ENCODE measurements around the gene CACYBP.
"Not testable (repeated sequence)": the region's sequence is repeated elsewhere in the genome, so short reads cannot be mapped to it uniquely, and the experiment has no call there.

Gene CACYBP

DNA sequence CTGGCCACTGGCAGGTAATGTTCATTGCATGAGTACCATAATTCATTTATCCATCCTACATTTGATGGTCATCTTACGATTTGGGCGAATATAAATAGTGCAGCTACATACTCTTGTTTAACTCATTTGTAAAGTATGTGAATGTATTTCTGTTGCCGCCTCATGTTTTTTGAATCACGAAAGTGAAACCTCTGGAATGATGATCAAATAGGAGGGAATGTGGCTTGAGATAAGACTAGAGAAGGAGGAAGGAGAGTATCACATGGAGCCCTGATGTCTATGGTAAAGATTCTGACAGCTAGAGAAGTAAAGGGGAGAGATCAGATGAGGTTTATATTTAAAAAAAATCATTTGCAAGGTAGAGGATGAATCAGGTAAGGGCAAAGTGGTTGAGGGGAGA, 15.5 kb downstream of the CACYBP start:
- DNase-seq, result no peak

DNA sequence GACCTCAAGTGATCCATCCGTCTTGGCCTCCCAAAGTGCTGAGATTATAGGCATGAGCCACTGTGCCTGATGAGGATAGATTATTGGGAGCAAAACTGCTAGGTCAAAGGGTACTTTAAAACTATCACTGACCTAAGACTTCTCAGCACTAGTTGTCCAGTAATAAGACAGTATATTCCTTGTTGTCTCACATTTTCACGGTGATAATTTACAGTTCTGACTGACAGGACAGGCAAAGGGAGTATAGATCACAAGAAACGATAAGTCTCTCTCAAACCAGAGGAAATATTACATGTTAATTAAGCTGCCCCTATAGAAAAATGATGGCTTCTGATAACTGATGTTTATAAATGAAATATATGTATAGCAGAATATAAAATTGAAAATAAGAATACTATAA, 19.8 kb downstream of the CACYBP start:
- no peak for DNase-seq

DNA sequence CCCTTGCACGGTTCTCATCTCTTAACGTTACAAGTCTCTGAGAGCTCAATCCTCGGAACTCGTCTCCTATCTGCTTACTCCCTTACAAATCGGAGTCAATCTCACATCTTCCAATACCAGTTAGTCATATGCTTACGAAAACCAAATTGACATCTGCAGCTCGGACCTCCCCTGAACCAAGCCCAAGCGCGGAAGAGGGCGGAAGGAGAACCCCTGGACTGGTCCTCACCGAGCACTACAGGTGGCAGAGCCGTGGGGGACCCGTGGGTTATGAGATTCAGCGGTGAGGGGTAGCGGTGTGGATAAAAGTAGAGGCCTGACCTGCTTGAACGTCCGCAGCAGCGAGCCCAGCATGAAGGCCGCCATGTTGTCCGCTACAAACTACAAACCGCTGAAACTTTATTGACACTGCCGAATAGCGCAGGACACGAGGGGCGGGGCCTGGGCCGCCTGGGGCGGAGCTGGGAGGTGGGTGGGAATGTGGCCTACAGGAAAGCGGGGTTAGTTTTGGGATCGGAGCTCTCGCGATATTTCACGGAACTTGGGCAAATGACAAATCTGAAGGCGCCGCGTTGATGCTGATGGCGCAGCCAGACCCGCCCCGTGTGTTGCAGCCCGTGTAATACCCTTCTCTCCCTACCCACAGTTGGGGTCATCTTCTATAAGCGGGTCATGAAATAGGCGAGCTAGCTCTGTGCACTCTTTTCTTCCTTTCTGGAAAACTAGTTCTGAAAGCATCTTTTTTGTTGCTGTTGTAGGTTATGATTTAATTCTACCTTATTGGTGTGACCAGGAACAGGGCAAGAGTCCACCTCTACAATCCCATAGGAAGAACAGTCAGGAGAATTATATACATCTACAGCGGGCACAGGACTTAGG, 23.5 kb downstream of the CACYBP start, which contains the start of gene MRPS14:
Gene MRPS14, minus strand, starts transcription at position 383 of the 879 bp plus-strand sequence. Its CDS starts 17 bp downstream, at position 366.
- peak; percentile 99 for DNase-seq

DNA sequence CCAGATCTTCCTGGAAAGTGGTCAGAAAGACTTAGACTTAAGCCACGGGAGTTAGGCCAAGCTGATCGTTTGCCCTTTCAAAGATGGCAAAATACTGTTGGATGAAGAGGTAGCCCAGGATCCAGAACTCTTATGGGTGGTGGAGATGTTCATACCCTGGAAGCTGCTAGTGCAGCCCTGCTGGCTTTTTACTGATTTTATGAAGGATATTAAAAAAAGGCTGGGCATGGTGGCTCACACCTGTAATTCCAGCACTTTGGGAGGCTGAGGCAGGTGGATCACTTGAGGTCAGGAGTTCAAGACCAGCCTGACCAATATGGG, 24.1 kb downstream of the CACYBP start:
- peak; percentile 13 for DNase-seq

DNA sequence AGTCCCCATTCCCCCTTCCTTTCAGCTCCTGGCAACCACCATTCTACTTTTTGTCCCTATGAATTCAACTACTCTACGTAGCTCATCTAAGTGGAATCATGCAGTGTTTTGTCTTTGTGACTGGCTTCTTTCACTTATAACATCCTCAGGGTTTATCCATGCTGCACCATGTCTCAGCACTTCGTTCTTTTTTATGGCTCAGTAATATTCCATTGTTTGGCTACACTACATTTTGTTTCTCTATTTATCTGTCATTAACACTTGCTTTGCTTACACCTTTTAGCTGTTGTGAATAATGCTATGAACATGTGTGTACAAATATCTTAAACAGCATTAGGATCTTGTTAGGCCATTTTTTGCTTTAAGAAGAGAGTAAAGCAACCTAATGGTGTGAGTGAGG, 25.0 kb downstream of the CACYBP start:
- no peak for DNase-seq

DNA sequence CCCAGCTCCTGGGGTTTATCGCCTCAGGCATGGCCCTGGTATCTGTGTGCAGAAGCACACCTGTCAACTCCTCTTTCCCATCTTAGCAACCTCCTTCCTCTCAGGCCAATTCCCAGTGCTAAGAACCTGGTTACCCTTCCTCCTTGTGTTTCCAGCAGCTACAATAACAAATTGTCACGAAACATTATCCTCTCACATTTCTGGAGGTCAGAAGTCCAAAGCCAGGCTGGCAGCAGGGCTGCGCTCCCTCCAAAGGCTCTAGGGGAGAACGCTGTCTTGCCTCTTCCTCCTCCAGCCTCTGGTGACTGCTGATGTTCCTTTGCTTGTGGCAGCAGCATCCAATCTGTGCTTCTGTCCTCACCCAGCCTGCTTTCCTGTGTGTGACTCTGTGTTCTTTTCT, 34.2 kb downstream of the CACYBP start:
- DNase-seq, result no peak

DNA sequence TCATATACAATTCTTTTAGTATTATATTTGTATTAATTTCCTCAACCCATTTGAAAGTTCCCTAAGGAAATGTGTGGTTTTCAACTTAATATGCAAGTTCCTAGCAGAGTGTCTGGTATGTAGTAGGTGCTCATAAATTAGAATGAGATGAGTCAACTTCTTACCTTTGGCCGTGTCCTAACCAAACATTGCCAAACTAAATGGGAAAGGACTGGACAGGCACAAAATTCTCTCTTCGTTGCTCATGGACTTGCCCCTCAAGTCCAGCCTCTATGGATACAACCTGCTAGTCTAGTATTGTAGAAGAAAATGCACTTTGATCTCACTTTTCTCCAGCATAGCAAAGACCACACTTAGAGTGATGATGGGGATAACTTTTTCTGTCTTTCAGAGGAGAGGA, 35.0 kb downstream of the CACYBP start:
- DNase-seq, result no peak

DNA sequence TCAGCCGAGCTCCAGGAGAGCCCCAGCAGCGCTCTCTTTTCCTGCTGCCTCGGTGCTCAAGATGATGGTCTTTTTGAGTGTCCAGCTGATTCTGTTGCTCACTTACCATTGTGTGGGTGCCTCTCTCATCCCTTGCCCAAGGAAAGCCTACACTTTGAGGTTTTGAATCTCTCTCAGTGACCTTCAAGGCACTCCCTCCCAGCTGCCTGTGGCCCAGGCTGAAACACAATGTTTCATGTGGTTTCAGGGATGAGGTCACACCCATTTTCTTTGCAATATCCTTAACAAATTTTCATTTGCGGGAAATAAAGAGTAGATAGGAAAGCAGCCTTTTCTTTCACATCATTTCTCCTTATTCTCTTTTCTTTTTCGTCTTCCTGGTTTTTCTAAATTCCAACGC, 36.1 kb downstream of the CACYBP start:
- no peak for DNase-seq

DNA sequence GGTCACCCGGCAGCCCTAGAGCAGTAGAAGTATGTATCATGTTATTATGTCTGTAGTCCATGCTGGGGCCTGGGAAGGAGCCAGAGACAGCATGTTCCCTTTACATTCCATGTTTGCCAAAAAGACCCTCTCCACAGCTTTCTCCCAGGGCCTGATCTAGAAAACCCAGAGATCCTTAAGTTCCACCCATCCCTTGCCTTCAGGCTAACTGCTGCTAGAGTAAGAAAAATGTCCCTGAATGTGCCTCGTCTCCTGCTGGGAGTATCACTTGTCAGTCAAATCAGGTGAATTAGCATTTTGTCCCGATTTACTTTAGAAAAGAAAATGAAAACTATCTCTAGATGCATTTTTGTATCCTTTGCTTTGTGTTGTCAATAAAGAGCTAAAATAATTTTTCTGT, 36.7 kb downstream of the CACYBP start:
- no peak for DNase-seq

DNA sequence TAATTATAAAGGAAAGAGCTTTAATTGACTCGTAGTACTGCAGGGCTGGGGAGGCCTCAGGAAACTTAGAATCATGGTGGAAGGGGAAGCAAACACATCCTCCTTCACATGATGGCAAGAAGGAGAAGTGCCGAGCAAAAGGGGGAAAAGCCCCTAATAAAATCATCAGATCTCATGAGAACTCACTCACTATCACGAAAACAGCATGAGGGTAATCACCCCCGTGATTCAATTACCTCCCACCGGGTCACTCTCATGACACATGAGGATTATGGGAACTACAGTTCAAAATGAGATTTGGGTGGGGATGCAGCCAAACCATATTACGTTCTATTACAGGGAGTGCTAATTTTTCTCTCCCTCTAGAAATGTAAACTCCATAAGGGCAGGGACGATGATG, 37.7 kb downstream of the CACYBP start:
- DNase-seq, result no peak

DNA sequence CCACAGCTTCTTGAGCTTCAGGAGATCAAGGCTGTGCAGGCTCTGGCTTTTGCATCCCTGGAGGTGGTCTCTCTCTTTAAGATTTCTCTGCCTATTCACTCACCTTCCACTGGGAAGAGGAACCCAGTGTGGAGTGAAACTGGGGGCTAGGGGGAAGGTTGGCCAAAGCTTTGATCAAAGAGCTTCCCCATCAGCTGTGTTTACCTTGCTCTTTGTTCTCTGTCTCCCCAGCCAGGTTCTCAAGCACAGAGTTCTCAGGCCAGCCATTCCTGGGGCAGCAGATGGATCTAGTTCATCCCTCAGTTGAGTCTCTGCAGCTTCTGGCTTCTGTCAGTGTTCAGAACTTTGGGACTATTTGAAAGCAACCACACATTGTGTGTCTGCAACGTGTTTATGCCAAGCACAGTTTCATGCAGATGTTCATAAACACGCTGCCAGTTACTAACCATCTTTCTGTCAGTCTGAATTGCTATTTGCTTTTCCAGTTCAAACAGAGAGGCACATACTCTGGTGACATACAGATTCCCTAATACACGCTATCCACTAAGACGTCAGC, 40.7 kb downstream of the CACYBP start:
- no peak for DNase-seq

DNA sequence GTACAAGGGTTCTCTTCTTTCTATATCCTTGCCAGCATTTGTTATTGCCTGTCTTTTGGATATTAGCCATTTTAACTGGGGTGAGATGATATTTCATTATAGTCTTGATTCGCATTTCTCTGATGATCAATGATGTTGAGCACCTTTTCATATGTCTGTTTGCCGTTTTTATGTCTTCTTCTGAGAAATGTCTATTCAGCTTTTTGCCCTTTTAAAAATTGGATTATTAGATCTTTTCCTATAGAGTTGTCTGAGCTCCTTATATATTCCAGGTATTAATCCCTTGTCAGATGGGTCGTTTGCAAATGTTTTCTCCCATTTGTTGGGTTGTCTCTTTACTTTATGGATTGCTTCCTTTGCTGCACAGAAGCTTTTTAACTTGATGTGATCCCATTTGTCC, 42.9 kb downstream of the CACYBP start:
- no peak for DNase-seq

DNA sequence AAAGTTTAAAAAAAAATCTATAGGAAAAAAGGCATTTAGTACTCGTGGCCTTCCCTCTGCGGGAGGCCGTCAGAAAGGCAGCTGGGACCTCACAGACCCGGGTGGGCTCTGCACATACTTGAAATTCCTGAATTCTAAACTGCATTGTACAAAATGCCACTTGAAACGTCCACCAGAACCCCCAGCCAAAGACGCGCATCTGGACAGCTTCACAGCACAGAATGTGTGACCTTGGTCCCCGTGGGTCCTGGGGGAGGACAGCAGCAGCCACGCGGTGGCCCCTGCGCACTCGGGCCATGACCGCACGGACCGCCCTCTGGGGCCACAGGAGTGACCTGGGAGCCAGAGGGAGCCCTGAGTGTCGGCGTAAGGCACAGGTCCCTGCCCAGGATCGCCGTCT, 44.1 kb downstream of the CACYBP start:
- no peak for DNase-seq

DNA sequence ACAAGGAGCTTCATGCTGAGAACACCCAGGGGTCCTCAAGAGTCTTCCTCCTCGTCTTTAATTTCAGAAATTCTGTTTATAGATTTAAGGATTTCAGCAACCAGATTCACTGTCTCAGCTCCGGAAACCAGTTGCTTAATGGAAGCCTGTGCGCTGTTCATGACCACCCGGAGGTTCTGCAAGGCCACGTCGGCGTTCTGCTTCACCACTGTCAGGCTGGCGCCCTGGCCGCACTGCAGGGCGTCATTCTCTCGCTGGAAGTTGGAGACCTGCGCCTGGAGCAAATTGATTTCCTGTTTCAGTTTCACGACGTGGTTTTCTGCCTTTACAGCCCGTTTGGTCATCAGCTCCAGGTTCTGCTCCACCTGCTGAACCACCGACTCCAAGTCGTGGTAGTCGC, 44.8 kb downstream of the CACYBP start:
- not testable (repeated sequence) for DNase-seq

DNA sequence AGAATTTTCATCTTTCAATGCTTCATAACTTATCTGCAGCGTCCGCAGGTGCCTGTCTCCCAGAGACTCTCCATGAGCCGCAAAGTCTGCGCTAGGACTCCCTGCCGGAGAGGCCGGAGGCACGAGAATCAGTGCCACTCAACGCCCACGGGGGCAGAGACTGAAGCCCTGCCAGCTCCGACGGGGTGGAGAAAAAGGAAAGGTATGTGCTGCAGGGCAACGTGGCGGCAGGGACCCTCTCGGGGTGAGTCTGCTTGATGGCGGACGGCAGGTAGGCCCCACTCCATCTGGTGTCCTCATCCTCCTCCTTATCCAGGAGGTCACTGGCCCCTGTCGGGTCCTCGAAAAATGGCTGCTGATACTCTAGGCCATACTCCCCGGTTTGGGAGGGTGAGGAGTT, 45.4 kb downstream of the CACYBP start:
- DNase-seq, result no peak

DNA sequence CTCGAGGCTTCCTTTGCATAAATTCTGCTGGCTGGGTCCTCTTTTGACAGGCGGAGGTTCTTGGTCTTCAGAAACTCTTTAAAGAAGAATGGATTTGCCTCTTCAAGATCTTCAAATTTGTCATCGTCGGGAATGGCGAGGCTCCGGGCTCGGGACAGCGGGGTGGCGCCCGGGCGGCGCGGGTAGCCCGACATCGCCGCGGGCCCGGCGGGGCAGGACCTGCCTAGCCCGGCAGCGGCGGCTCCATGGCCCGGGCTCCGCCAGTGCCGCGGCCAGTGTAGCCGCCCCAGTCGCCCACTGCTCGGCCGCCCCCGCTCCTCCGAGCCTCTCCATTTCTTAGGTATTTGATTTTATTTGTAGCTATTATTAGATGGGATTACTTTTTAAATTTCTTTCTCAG, 45.8 kb downstream of the CACYBP start:
- no peak for DNase-seq

DNA sequence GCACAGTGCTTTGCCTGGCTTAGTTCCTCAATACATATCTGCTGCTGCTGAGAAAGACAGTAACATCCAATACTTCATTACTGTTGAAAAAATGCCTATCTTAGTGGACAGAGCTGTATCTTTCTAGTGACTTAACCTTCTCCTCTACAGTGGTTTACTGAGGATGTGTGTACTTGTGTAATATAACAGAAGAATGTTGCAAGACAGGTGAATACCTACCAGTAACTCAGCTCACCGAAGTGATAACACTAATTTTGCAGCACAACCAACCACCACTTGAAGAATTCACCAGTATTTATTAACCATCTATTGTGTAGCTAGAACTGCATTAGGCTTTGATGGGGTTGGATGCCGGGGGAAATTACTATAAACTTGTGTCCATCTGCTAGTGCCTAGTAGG, 51.2 kb downstream of the CACYBP start:
- no peak for DNase-seq

DNA sequence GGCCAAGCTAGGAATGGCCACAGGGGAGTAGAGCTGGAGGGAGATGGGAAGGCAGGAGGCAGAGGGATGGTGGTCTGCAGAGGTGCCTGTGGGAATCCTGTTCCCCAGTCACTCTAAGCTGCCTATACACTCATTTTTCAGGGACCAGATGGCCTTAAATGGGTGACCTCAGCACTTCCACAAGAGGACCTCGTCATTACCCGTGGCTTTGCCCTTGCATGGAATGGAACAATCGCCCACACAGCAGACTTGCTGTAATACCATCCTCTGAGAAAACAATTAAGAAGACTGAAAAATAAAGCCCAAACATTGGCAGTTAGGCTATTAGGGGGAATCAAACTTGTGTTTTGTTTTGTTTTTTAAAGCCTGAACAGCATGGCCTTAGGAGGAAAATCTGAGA, 55.0 kb downstream of the CACYBP start:
- DNase-seq, result no peak
